ENCODE measurements around the gene KANSL3.

Gene KANSL3

DNA sequence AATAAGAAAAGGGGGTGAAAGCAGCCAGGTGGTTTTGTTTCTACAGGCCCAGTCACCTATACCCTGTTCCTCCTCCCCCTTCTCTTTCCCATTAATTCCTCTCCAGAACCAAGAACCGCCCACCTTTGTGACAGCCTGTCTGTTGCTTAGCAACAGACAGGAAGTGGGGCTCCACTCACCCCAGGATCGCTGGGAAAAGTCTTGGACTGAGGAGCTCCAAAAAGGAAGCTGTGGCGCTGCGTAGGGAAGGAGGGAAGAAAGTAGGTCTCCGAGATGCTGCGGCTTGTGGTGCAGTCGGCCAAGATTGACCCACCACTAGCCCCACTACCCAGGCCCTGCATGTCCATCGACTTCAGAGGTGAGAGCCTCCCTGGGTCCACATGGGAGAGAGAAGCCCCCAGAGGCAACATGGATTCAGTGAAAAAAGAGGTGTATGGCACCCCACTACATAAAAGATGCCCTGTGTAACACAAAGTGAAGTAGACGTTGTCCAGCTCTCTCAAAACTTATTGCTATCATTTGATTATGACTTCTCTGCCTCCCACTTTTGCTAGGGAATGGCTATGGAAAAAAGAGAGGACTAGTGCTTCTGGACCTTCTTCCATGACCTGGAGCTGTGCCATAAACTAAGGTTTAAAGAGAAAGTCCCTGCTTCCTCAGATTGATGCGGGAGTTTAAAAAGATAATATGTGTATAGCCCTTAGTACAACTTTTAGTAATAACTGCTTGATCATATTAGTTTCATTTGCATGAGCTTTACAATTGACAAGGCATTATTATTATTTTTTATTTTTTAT is 4.7 kb upstream of the KANSL3 start, which contains the start of gene FER1L5:
Gene FER1L5 (plus strand): TSS at position 201 of the 797 bp plus-strand sequence. CDS start 73 bp downstream, at position 274.
- TF ChIP-seq, protein P1, sequence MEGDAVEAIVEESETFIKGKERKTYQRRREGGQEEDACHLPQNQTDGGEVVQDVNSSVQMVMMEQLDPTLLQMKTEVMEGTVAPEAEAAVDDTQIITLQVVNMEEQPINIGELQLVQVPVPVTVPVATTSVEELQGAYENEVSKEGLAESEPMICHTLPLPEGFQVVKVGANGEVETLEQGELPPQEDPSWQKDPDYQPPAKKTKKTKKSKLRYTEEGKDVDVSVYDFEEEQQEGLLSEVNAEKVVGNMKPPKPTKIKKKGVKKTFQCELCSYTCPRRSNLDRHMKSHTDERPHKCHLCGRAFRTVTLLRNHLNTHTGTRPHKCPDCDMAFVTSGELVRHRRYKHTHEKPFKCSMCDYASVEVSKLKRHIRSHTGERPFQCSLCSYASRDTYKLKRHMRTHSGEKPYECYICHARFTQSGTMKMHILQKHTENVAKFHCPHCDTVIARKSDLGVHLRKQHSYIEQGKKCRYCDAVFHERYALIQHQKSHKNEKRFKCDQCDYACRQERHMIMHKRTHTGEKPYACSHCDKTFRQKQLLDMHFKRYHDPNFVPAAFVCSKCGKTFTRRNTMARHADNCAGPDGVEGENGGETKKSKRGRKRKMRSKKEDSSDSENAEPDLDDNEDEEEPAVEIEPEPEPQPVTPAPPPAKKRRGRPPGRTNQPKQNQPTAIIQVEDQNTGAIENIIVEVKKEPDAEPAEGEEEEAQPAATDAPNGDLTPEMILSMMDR (IDR thresholded peaks at IDR 0.05; ENCODE audit: control extremely low read depth, extremely low read depth, low read depth, missing control alignments), result no peak
- ChIA-PET CTCF (interaction anchor here (1.1 kb wide), 1 partner anchor 9 kb away, joined by 3 read pairs; no protein-coding TSS in a partner anchor), POLR2A (no interaction called here)
- no peak for DNase-seq (ENCODE audit: extremely low spot score)

DNA sequence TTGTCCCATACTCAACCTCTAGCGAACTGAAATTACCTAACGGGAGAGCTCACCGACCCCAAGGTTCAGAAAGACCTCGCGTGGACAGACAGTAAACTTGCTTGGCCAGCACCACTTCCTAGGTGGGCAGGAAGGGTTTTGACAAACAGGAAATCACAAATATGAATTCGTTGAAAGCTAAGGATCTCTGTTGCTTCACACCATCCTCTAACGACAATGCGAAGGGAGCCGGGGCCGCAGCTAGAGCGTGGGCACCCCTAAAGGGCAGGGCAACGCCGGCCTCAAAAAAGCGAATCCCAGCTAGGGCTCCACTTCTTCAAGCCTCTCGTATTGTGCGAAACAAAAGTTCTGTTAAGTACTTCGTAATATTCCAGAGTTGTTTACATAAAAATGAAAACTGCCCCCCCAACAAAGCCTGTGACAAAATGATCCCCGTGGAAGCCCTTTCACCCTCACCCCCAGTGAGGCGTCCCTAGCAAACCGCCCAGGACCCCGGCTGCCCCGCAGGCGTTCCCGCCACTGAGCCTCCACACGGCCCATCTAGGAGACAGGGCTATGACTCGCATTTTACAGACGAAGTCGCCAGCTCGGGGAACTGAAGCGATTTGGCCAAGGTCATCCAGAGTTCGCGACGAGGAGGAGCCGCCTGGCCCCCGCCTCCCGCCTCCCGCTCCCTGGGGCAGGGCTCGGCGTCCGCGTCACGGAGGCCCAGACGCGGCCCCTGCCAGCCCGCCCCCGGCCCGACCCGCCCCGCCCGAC is 548 bp downstream of the KANSL3 start:
- TF ChIP-seq, protein P1 (IDR thresholded peaks at IDR 0.05; ENCODE audit: control extremely low read depth, extremely low read depth, low read depth, missing control alignments), result no peak
- ChIA-PET CTCF (interaction anchor here (1.1 to 2.0 kb wide), 5 partner anchors 10 to 475 kb away, joined by 3 to 8 read pairs (median 5); no protein-coding TSS in a partner anchor), POLR2A (interaction anchor here (0.6 kb wide), 1 partner anchor 248 kb away, joined by 10 read pairs; no protein-coding TSS in a partner anchor)

DNA sequence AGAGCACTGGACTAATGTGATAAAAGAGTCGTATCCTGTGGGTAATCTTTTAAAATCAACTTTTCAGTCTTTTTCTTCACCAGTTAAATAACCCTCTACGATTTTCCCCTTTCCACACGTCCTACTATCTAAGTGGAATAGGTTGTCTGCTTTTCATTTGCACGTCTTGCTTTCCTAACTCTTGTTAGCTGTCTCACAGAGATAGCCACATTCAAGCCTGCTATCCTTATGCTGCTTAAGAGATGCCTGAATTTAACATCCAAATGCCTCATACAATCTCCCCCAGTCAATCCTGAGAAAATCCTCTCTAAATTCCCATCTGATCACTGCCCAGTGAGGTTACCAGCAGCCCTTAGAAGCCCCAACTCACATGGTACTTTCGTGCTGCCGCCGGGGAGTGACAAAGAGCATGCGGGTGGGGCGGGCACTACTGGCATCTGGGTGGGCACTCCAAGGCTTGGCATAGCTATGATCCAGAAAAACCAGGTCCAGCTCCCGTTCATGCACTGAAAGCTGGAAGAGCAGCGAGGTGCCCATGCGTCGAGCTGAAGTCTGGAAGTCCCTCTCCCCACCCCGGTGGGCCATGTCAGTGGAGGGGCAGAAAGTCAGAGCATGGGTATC is 1.5 kb downstream of the KANSL3 start:
- POLR2A ChIA-PET, result no interaction called here
- CTCF ChIA-PET, result interaction anchor here (1.3 to 2.0 kb wide), 4 partner anchors 9 to 476 kb away, joined by 3 to 8 read pairs (median 5); no protein-coding TSS in a partner anchor
- TF ChIP-seq, protein P1 (IDR thresholded peaks at IDR 0.05; ENCODE audit: control extremely low read depth, extremely low read depth, low read depth, missing control alignments), result no peak
- DNase-seq (ENCODE audit: extremely low spot score), result no peak

More for the DNA sequence above, 548 bp downstream of the KANSL3 start:
- DNase-seq (ENCODE audit: extremely low spot score), result peak; percentile 89

DNA sequence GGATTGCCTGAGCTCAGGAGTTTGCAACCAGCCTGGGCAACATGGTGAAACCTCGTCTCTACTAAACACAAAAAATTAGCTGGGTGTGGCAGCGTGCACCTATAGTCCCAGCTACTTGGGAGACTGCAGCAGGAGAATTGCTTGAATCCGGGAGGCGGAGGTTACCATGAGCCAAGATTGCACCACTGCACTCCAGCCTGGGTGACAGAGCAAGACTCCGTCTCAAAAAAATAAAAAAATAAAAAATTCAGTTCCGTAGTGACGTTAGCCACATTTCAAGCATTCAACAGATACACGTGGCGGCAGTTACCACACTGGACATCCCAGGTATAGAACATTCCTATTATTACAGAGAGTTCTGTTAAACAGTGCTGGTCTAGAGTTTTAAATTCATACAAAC is 4.5 kb downstream of the KANSL3 start:
- CTCF ChIA-PET, result interaction anchor here (1.0 kb wide), 1 partner anchor 9 kb away, joined by 3 read pairs; the partner anchor contains the start of gene FER1L5
- POLR2A ChIA-PET, result no interaction called here
- no peak for DNase-seq (ENCODE audit: extremely low spot score)
- TF ChIP-seq, protein P1 (IDR thresholded peaks at IDR 0.05; ENCODE audit: control extremely low read depth, extremely low read depth, low read depth, missing control alignments), result no peak

DNA sequence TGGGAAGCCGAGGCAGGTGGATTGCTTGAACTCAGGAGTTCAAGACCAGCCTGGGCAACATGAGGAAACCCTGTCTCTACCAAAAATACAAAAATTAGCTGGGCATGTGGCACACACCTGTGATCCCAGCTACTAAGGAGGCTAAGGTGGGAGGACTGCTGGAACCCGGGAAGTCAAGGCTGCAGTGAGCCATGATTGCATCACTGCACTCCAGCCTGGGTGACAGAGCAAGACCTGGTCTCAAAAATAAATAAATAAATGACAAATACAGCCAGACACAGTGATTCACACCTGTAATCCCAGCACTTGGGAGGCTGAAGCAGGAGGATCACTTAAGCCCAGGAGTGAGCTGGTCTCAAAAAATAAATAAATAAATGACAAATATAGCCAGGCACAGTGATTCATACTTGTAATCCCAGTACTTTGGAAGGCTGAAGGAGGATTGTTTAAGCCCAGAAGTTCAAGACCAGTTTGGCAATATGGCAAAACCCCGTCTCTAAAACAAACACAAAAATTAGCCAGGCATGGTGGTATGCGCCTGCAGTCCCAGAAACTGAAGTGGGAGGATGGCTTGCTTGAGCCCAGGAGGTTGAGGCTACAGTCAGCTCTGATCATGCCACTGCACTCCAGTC is 6.2 kb downstream of the KANSL3 start:
- POLR2A ChIA-PET, result no interaction called here
- no peak for DNase-seq (ENCODE audit: extremely low spot score)
- CTCF ChIA-PET, result interaction anchor here (0.8 to 1.8 kb wide), 4 partner anchors 10 to 160 kb away, joined by 3 to 6 read pairs (median 3); no protein-coding TSS in a partner anchor
- TF ChIP-seq, protein P1 (IDR thresholded peaks at IDR 0.05; ENCODE audit: control extremely low read depth, extremely low read depth, low read depth, missing control alignments), result no peak
